ENCODE results near the gene CTIF.

Gene CTIF

GRCh38 chr18:48836806-48837615 is 298.2 kb downstream of the CTIF start:
- DNase-seq (ENCODE audit: low spot score) = no peak

- DNase-seq (ENCODE audit: low spot score) = no peak
These were observed 298.8 kb downstream of the CTIF start for GRCh38 chr18:48837676-48838075.

- no peak for DNase-seq (ENCODE audit: low spot score)
These were observed 299.4 kb downstream of the CTIF start for GRCh38 chr18:48838166-48838775.

GRCh38 chr18:48838921-48839818 is 300.3 kb downstream of the CTIF start:
- DNase-seq (ENCODE audit: low spot score) = no peak

- DNase-seq (ENCODE audit: low spot score) = no peak
These were observed 301.1 kb downstream of the CTIF start for GRCh38 chr18:48839819-48840490.

- DNase-seq (ENCODE audit: low spot score) = peak; percentile 91
These were observed 301.7 kb downstream of the CTIF start for GRCh38 chr18:48840491-48840877.

GRCh38 chr18:48841381-48842258 is 302.8 kb downstream of the CTIF start:
- peak; percentile 55 for DNase-seq (ENCODE audit: low spot score)

- no peak for DNase-seq (ENCODE audit: low spot score)
These were observed 303.6 kb downstream of the CTIF start for GRCh38 chr18:48842259-48843061.

GRCh38 chr18:48843162-48843561 is 304.3 kb downstream of the CTIF start:
- DNase-seq (ENCODE audit: low spot score) = no peak

GRCh38 chr18:48843596-48843995 is 304.8 kb downstream of the CTIF start:
- no peak for DNase-seq (ENCODE audit: low spot score)

- DNase-seq (ENCODE audit: low spot score) = no peak
These were observed 305.4 kb downstream of the CTIF start for GRCh38 chr18:48844271-48844670.

GRCh38 chr18:48845174-48845573 is 306.3 kb downstream of the CTIF start:
- DNase-seq (ENCODE audit: low spot score) = no peak

GRCh38 chr18:48846423-48846932 is 307.6 kb downstream of the CTIF start:
- no peak for DNase-seq (ENCODE audit: low spot score)

- DNase-seq (ENCODE audit: low spot score) = no peak
These were observed 309.1 kb downstream of the CTIF start for GRCh38 chr18:48847807-48848486.

GRCh38 chr18:48848641-48849143 is 309.9 kb downstream of the CTIF start:
- DNase-seq (ENCODE audit: low spot score) = no peak

GRCh38 chr18:48850822-48851598 is 312.2 kb downstream of the CTIF start:
- no peak for DNase-seq (ENCODE audit: low spot score)

- DNase-seq (ENCODE audit: low spot score) = peak; percentile 81
These were observed 312.7 kb downstream of the CTIF start for GRCh38 chr18:48851599-48851960.

- DNase-seq (ENCODE audit: low spot score) = no peak
These were observed 313.5 kb downstream of the CTIF start for GRCh38 chr18:48852292-48852691.

Measured in Ammon's horn (tissue), 1 donor.